Bone marrow (tissue), 2 donors: ENCODE measurements around the gene SNX21.
A peak's percentile ranks its signal among the peaks of the same experiment; 100 is the strongest.
"Not testable (repeated sequence)": the region's sequence is repeated elsewhere in the genome, so short reads cannot be mapped to it uniquely, and the experiment has no call there.

Experiments used
- DNase-seq, 2 donors: peaks; one replicate each; lab custom pipeline; 2025; lab: John Stamatoyannopoulos, UW

Gene SNX21

DNA sequence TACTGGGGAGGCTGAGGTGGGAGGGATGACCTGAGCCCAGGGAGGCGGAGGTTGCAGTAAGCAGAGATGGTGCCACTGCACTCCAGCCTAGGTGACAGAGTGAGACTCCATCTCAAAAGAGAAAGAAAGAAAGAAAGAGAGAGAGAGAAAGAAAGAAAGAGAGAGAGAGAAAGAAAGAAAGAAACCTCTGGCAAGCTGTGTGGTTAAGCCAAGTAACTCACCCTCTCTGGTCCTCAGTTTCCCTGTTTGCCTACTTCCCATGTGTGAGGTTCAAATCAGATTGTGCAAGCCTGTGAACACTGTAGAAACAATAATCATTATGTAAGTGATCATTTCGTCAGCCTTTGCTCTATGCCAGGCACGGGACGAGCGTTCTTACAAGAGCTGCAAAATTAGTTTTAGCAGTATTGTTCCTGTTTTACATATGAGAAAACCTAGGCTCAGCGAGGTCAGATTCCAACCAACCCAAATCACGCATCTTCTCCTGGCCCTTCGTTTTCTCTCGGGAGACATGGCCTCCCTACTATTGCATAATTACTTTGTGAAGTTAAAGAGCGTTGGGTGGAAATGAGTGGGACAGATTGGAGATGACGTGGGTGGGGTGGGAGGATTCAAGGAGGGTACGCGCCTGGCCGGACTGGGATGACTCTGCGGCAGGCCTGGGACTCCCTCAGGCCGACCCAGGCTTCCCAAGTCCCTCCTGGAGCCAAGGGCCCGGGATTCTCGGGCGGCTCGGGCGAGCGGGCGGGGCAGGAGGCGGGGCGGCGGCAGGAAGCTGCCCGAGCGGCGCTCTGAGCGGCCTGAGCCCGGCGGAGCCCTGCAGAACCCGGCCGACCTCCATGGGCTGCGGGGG, at the start of gene SNX21:
Gene SNX21 (plus strand): TSS at position 770 of the 853 bp plus-strand sequence. CDS start 121 bp downstream, outside the sequence.
- peak in 1 of 2 donors; percentile 30 for DNase-seq

GRCh38 chr20:45788351-45788750, 45.2 kb upstream of the SNX21 start:
- DNase-seq: no peak

GRCh38 chr20:45792317-45793118, 41.1 kb upstream of the SNX21 start:
- peak; percentile 22 to 31 for DNase-seq

GRCh38 chr20:45796337-45797065, 37.1 kb upstream of the SNX21 start:
- no peak for DNase-seq

- not testable (repeated sequence) for DNase-seq
These were observed 36.1 kb upstream of the SNX21 start for GRCh38 chr20:45797510-45797909.

DNA sequence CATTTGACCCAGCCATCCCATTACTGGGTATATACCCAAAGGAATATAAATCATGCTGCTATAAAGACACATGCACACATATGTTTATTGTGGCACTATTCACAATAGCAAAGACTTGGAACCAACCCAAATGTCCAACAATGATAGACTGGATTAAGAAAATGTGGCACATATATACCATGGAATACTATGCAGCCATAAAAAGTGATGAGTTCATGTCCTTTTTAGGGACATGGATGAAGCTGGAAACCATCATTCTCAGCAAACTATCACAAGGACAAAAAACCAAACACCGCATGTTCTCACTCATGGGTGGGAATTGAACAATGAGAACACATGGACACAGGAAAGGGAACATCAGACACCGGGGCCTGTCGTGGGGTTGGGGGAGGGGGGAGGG, 35.6 kb upstream of the SNX21 start:
- not testable (repeated sequence) for DNase-seq

DNA sequence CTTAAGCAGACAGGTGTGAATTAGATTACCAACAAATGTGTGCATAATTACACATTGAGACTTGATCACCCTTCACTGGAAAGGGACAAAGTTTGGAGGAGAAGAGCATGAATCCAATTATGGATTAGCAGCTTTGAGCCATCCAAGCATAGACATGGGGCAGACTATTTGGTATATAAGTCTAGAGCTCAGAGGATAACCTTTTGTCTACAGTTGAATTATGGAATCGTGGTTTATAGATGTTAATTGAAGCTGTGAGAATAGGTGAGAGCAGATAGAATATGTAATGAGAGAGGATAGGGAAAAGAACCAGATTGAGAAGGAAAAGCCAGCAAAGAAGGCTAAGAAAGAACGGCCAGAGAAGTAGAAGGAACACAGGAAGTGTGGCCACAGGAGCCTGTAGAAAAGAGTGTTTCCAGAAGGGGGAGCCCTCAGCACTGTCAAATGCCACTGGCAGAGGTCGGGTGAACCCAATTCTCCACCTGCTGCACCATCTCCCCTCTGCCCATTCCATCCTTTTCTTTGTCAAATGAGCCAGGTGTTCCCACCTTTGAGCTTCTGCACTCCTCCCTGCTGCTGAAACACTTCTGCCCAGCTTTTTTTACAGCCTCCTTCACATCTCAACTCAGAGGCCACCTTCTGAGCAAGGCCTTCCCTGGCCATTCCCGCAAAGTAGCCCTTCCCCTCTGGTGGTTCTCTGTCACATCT, 34.5 kb upstream of the SNX21 start:
- DNase-seq: peak; percentile 3 to 57

GRCh38 chr20:45801851-45802250, 31.7 kb upstream of the SNX21 start:
- no peak for DNase-seq

GRCh38 chr20:45810191-45810970, 23.2 kb upstream of the SNX21 start:
- DNase-seq: no peak

DNA sequence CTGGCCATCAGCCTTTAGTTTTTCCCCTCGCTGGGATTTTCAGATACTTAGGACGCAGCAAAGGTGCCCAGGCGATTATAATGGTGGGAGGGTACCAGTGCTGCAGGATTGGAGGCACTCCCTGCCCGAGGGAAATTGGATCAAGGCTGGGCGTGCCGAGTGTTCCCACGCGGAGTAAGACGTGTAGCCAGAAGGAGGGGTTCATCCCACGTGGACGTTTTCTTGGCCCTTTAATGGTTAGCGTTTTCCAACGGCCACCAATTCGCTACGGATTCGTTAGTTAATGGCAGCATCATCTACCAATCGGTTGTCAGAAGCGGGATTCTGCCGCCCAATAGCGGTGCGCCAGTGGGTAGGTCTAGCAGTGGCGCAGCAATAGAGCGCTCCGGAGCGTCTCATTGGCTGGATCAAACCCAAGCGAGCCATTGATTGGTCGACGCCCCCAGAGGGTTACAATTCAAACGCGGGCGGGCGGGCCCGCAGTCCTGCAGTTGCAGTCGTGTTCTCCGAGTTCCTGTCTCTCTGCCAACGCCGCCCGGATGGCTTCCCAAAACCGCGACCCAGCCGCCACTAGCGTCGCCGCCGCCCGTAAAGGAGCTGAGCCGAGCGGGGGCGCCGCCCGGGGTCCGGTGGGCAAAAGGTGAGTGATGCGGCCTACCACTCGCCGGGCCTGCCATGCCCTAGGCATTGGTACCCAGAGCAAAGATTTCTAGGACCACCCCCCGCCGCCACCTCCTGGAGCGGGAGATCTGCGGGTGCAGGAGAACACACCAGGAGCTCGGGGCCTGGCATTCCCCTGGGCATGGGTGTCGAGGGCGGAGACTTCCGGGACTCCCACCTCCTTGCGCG, 21.2 kb upstream of the SNX21 start, which contains the start of gene UBE2C:
Gene UBE2C (plus strand): TSS at position 488 of the 849 bp plus-strand sequence. CDS start 52 bp downstream, at position 540.
- DNase-seq: peak; percentile 74 to 86

GRCh38 chr20:45813006-45813340, 20.6 kb upstream of the SNX21 start:
- no peak for DNase-seq

DNA sequence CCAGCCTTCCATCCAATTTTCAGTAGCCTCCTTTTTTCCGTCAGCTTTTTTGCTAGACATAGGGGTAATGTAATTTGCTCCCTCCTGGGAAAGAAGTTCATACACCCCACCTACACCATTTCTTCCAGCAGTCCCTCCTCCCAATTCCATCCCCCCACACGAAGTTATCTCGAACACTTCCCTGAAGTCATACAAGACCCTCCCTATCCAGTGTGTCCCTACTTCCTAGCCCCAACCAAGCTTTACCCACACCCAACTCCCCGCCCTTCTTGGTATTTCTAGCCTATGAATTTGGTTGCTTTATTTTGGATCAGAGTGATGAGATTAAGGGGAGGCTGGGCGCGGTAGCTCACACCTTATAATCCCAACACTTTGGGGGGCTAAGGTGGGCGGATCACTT, 20.1 kb upstream of the SNX21 start:
- no peak for DNase-seq

DNA sequence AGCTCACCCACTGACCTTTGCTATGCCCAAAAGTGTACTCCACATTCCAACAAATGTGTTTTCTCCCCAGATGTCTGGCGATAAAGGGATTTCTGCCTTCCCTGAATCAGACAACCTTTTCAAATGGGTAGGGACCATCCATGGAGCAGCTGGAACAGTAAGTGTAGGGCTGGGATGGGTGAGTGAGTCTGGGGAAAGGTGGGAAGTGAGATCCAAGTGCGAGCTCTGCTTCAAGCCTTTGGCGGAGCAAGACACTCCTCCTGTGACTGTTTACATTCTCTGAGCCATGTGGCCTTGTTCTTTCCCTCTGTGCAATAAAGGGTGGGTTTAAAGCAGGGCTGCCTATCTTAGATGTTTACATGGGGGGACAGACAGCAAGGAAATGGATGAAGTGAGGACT, 19.3 kb upstream of the SNX21 start:
- DNase-seq: no peak

- no peak for DNase-seq
These were observed 16.6 kb upstream of the SNX21 start for GRCh38 chr20:45816951-45817350.

- DNase-seq: no peak
These were observed 16.0 kb upstream of the SNX21 start for GRCh38 chr20:45817376-45818194.

DNA sequence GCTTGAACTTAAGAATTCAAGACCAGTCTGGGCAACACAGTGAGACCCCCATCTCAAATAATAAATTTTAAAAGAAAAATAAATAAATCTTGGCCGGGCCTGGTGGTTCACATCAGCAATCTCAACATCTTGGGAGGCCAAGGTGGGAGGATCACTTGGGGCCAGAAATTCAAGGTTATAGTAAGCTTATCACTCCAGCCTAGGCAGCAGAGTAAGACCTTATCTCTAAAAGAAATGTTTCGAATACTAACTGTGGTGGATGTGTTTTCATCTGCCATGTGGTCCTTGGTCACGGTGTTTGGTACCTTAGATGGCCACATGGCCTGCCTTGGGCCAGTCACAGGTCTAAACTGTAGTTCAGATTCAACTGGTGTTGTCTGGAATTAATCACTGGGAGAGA, 15.4 kb upstream of the SNX21 start:
- no peak for DNase-seq

DNA sequence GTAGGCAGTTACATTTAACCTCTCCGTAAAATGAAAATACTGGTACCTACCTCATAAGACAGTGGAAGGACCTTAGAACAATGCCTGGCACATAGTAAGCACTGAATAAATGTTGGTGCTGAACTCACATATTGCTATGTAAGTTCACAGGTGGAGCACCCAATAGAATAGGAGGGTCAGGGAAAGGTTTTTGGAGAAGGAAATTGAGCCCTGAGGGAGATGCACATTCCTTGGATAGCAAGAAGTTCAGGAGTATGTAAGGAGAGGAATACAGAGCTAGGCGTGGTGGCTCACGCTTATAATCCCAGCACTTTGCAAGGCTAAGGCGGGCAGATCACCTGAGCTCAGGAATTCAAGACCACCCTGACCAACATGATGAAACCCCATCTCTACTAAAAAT, 14.1 kb upstream of the SNX21 start:
- DNase-seq: no peak

- no peak for DNase-seq
These were observed 11.7 kb upstream of the SNX21 start for GRCh38 chr20:45821947-45822346.

- no peak for DNase-seq
These were observed 10.7 kb upstream of the SNX21 start for GRCh38 chr20:45822857-45823256.
